IMR-90 (cell line): ENCODE results near the gene KAT6B. TPM values are rescaled to one million over a fixed set of nuclear protein-coding genes. Genes with fewer than 3 reads are reported as not detected.
A peak's percentile ranks its signal among the peaks of the same experiment; 100 is the strongest.

Source experiments
- ATAC-seq: fragments of 200-7000 bp; cut with Tn5 transposase; 2 replicates; pipeline ENCODE4 v1.9.1; 2020; ENCODE audit warnings: low read depth, mild to moderate bottlenecking, moderate library complexity
- BruUV-seq: library from RNA; stranded (reverse); fragments of 400-500 nt; replicated peaks from 2 replicates; lab custom pipeline; 2021; lab: Mats Ljungman, UMichigan
- CTCF ChIA-PET: fragments of 300-600 bp; formaldehyde crosslinking; extraction: SDS; loops from one replicate; lab custom pipeline; 2021; ENCODE audit warnings: antibody characterized with exemption; lab: Yijun Ruan, JAX
- POLR2A ChIA-PET: fragments of 300-600 bp; sonication (Branson Sonifier 250); formaldehyde crosslinking; loops from one replicate; lab custom pipeline; 2022; ENCODE audit warnings: antibody characterized with exemption; ENCODE audit not compliant: unreplicated experiment; lab: Charles Lee
- DNase-seq: peaks from one replicate; pipeline ENCODE4 v3.0.0; 2013
- H2AFZ ChIP-seq: replicated peaks from 2 replicates; pipeline ENCODE3; 2013; ENCODE audit warnings: low read length, mild to moderate bottlenecking; ENCODE audit not compliant: poor library complexity
- H2AK5ac ChIP-seq: 2 replicates; pipeline ENCODE4 v1.6.1; 2013; ENCODE audit warnings: low read depth, low read length, inconsistent platforms
- H2AK9ac ChIP-seq: replicated peaks from 2 replicates; pipeline ENCODE3; 2013; ENCODE audit warnings: mild to moderate bottlenecking, low read depth, low read length, moderate library complexity; ENCODE audit not compliant: poor library complexity
- H2BK120ac ChIP-seq: 2 replicates; pipeline ENCODE4 v1.6.1; 2013; ENCODE audit warnings: low read depth, low read length, inconsistent platforms
- H2BK15ac ChIP-seq: 3 replicates; pipeline ENCODE4 v1.6.1; 2013; ENCODE audit warnings: low read depth, low read length, inconsistent platforms
- H2BK20ac ChIP-seq: 2 replicates; pipeline ENCODE4 v1.6.1; 2013; ENCODE audit warnings: low read depth, mild to moderate bottlenecking, inconsistent platforms, low read length, moderate library complexity
- H2BK5ac ChIP-seq: 2 replicates; pipeline ENCODE4 v1.6.1; 2013; ENCODE audit warnings: mild to moderate bottlenecking, low read depth, low read length, inconsistent platforms; ENCODE audit not compliant: poor library complexity, severe bottlenecking
- H3K14ac ChIP-seq: replicated peaks from 2 replicates; pipeline ENCODE4 v1.6.1; 2013; ENCODE audit warnings: low read depth, low read length, inconsistent platforms
- H3K18ac ChIP-seq: 2 replicates; pipeline ENCODE4 v1.6.1; 2013; ENCODE audit warnings: low read depth, low read length, control low read depth
- H3K23ac ChIP-seq: 2 replicates; pipeline ENCODE4 v1.6.1; 2013; ENCODE audit warnings: low read depth, low read length, inconsistent platforms
- H3K27ac ChIP-seq: 2 replicates; pipeline ENCODE4 v1.5.1; 2013; ENCODE audit warnings: mild to moderate bottlenecking, control low read depth, low read length; ENCODE audit not compliant: insufficient read depth
- H3K27me3 ChIP-seq: 2 replicates; pipeline ENCODE4 v1.6.1; 2013; ENCODE audit warnings: low read length; ENCODE audit not compliant: control insufficient read depth, insufficient read depth
- H3K36me3 ChIP-seq: 2 replicates; pipeline ENCODE4 v1.6.1; 2013; ENCODE audit warnings: low read length, mixed read lengths; ENCODE audit not compliant: control insufficient read depth, insufficient read depth
- H3K4ac ChIP-seq: 2 replicates; pipeline ENCODE4 v1.6.1; 2013; ENCODE audit warnings: low read depth, low read length, inconsistent platforms
- H3K4me1 ChIP-seq: 2 replicates; pipeline ENCODE4 v1.6.1; 2013; ENCODE audit warnings: low read length, mixed read lengths; ENCODE audit not compliant: control insufficient read depth, insufficient read depth
- H3K4me2 ChIP-seq: 2 replicates; pipeline ENCODE4 v1.6.1; 2013; ENCODE audit warnings: low read depth, mild to moderate bottlenecking, control low read depth, low read length, moderate library complexity
- H3K4me3 ChIP-seq: 2 replicates; pipeline ENCODE4 v1.5.1; 2013; ENCODE audit warnings: low read depth, mild to moderate bottlenecking, control low read depth, low read length, moderate library complexity; ENCODE audit not compliant: insufficient read depth
- H3K56ac ChIP-seq: 2 replicates; pipeline ENCODE4 v1.6.1; 2013; ENCODE audit warnings: low read length, inconsistent platforms; ENCODE audit not compliant: insufficient read depth; ENCODE audit errors: extremely low read depth
- H3K79me1 ChIP-seq, 2 experiments: 2 replicates each; pipeline ENCODE4 v1.6.1; 2013; ENCODE audit warnings: low read length in 2 of 2, inconsistent platforms in 1 of 2, low read depth in 1 of 2
- H3K9ac ChIP-seq: 2 replicates; pipeline ENCODE4 v1.6.1; 2013; ENCODE audit warnings: low read depth, low read length, control low read depth
- H3K9me1 ChIP-seq: 2 replicates; pipeline ENCODE4 v1.6.1; 2013; ENCODE audit warnings: low read length, inconsistent platforms; ENCODE audit not compliant: insufficient read depth
- H3K9me3 ChIP-seq: 2 replicates; pipeline ENCODE4 v1.6.1; 2013; ENCODE audit warnings: low read length; ENCODE audit not compliant: control insufficient read depth, insufficient read depth
- H4K20me1 ChIP-seq: 2 replicates; pipeline ENCODE4 v1.6.1; 2013; ENCODE audit warnings: low read length, inconsistent platforms; ENCODE audit not compliant: insufficient read depth
- H4K5ac ChIP-seq: 2 replicates; pipeline ENCODE4 v1.6.1; 2013; ENCODE audit warnings: mild to moderate bottlenecking, low read depth, low read length, control low read depth
- H4K8ac ChIP-seq, 2 experiments: 2 replicates each; pipeline ENCODE4 v1.6.1; 2013; ENCODE audit warnings: low read depth in 2 of 2, low read length in 2 of 2, control low read depth in 1 of 2, inconsistent platforms in 1 of 2
- H4K91ac ChIP-seq: 2 replicates; pipeline ENCODE4 v1.6.1; 2013; ENCODE audit warnings: low read depth, low read length, inconsistent platforms; ENCODE audit not compliant: insufficient read depth
- BHLHE40 ChIP-seq: fragments of 150-350 bp; IDR thresholded peaks from 2 replicates; pipeline ENCODE4 v1.6.1; 2016; ENCODE audit warnings: mild to moderate bottlenecking, low read depth, low read length
- MAFK ChIP-seq: IDR thresholded peaks from 2 replicates; pipeline ENCODE4 v1.6.1; 2012; ENCODE audit warnings: low read depth, low read length, improper control_type of control experiment
- RAD21 ChIP-seq: IDR thresholded peaks from 2 replicates; pipeline ENCODE4 v1.6.1; 2012; ENCODE audit warnings: low read length, improper control_type of control experiment
- WGBS, 2 experiments: methylation state at CpG; one replicate each; pipeline versions ENCODE4 v1.1.5 to v1.1.7; 2013; ENCODE audit warnings: missing lambda C conversion rate in 2 of 2; ENCODE audit not compliant: insufficient read length in 1 of 2; ENCODE audit errors: extremely low coverage in 2 of 2; 5-methylcytosine and 5-hydroxymethylcytosine counted together
- dilution Hi-C: fragments of 300-500 bp; cut with HindIII; formaldehyde crosslinking; loops from one replicate; pipeline ENCODE4 v1.14.3; 2018; ENCODE audit warnings: low sequenced_read_pairs; ENCODE audit not compliant: unreplicated experiment
- in situ Hi-C: fragments of 300-500 bp; cut with MboI; formaldehyde crosslinking; loops from 3 replicates; pipeline ENCODE4 v1.14.3; 2019; ENCODE audit warnings: low sequenced_read_pairs, inconsistent platforms, mixed read lengths
- intact Hi-C: fragments of 100-400 bp; cut with micrococcal nuclease; formaldehyde crosslinking; loops from 2 replicates; pipeline ENCODE4 v1.10.0; 2022
- polyA plus RNA-seq, 3 experiments: library from polyadenylated mRNA; depleted of rRNA; stranded (reverse); fragments of >200 nt; gene quantifications; 2 replicates each; pipeline ENCODE4 v1.2.3, GENCODE V29; 2012; ENCODE audit warnings: low replicate concordance in 1 of 3
- total RNA-seq: library from RNA; depleted of rRNA; stranded (reverse); fragments of >200 nt; gene quantifications from 2 replicates; pipeline ENCODE4 v1.2.3, GENCODE V29; 2012
- TF ChIP-seq, protein P1 (sequence below): fragments of 150-350 bp; IDR thresholded peaks from 2 replicates; pipeline ENCODE4 v1.6.1; 2017; ENCODE audit warnings: mild to moderate bottlenecking, antibody characterized with exemption, low read length, low read depth
- TF ChIP-seq, protein P2 (sequence below): fragments of 150-350 bp; IDR thresholded peaks from 2 replicates; pipeline ENCODE4 v1.6.1; 2016; ENCODE audit warnings: low read depth, mild to moderate bottlenecking, low read length, moderate library complexity, borderline replicate concordance
- TF ChIP-seq, protein P3 (sequence below): conservative IDR thresholded peaks from 2 replicates; pipeline ENCODE4 v1.5.1; 2012; ENCODE audit warnings: mild to moderate bottlenecking, low read depth, low read length, improper control_type of control experiment

KAT6B gene
- total and polyA plus RNA-seq, 2 of the 4 experiments (the other 2 are of a cell fraction), result 8.8 to 28.1 TPM

DNA sequence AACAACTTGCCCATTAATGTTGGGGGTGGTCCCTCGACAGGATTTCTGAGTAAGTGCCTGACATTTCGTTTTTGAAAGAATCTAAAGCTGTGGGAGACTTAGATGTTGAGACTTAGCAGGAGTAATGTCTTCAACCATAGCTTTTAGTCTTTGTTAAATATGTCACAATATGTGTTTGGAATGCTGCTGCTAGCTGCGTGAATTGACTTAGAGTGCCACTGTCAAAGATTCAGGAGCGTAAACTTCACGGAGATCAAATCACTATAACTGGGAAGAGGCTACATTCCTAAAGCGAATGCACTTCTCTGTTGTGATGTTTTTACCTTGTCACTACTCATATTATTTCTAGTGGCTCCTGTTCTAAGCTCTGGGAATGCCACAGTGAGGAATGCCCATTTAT, 193.8 kb downstream of the KAT6B start:
- Histone ChIP-seq H3K9me1 (peaks cover 4% of the 10 kb centered on the region; the same call in 1 of the 2 replicates), H3K79me1 (peaks cover 3 to 29% of the 10 kb centered on the region in 2 experiments; a peak in 2 of 4 replicates), H3K27me3 (no peaks in the 10 kb centered on the region), H4K5ac (no peak overlapping the region), H3K23ac (no peak overlapping the region), H3K14ac (no peak overlapping the region), H3K27ac (no peak overlapping the region), H2AK5ac (0 out of 2 replicates have a peak overlapping the region, but pooled peaks have one; percentile 7), H3K56ac (no peak overlapping the region), H3K18ac (no peak overlapping the region), H3K4me1 (peaks cover 7% of the 10 kb centered on the region), H3K9ac (no peak overlapping the region), H2BK15ac (no peak overlapping the region), H3K36me3 (peaks cover 29% of the 10 kb centered on the region), H4K91ac (no peak overlapping the region), H4K20me1 (no peaks in the 10 kb centered on the region), H4K8ac (no peak overlapping the region), H2BK5ac (no peak overlapping the region), H3K4me2 (no peak overlapping the region), H3K4me3 (no peak overlapping the region), H3K4ac (no peak overlapping the region), H2BK120ac (no peak overlapping the region), H3K9me3 (no peaks in the 10 kb centered on the region), H2BK20ac (no peak overlapping the region), H2AFZ (no peak overlapping the region), H2AK9ac (no peak overlapping the region)
- intact Hi-C loops (loop anchor here (5.0 to 10.0 kb wide), 2 partner anchors 195 to 217 kb away; partner anchors contain the start of genes COMTD1 and KAT6B), in situ Hi-C loops (loop anchor here (10.0 kb wide), 2 partner anchors 215 to 755 kb away; partner anchors contain the start of gene COMTD1), dilution Hi-C loops (no loop called here)
- ChIA-PET POLR2A (no interaction called here), CTCF (interaction anchor here (0.6 to 1.3 kb wide), 3 partner anchors 11 to 197 kb away, joined by 3 read pairs; no protein-coding TSS in a partner anchor)
- no peak for ATAC-seq
- no peak for DNase-seq
- no peak for TF ChIP-seq MAFK
- TF ChIP-seq BHLHE40, result no peak
- TF ChIP-seq, protein P1, sequence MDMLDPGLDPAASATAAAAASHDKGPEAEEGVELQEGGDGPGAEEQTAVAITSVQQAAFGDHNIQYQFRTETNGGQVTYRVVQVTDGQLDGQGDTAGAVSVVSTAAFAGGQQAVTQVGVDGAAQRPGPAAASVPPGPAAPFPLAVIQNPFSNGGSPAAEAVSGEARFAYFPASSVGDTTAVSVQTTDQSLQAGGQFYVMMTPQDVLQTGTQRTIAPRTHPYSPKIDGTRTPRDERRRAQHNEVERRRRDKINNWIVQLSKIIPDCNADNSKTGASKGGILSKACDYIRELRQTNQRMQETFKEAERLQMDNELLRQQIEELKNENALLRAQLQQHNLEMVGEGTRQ, result no peak
- TF ChIP-seq, protein P2, sequence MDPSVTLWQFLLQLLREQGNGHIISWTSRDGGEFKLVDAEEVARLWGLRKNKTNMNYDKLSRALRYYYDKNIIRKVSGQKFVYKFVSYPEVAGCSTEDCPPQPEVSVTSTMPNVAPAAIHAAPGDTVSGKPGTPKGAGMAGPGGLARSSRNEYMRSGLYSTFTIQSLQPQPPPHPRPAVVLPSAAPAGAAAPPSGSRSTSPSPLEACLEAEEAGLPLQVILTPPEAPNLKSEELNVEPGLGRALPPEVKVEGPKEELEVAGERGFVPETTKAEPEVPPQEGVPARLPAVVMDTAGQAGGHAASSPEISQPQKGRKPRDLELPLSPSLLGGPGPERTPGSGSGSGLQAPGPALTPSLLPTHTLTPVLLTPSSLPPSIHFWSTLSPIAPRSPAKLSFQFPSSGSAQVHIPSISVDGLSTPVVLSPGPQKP, result no peak
- TF ChIP-seq RAD21, result no peak
- TF ChIP-seq, protein P3, sequence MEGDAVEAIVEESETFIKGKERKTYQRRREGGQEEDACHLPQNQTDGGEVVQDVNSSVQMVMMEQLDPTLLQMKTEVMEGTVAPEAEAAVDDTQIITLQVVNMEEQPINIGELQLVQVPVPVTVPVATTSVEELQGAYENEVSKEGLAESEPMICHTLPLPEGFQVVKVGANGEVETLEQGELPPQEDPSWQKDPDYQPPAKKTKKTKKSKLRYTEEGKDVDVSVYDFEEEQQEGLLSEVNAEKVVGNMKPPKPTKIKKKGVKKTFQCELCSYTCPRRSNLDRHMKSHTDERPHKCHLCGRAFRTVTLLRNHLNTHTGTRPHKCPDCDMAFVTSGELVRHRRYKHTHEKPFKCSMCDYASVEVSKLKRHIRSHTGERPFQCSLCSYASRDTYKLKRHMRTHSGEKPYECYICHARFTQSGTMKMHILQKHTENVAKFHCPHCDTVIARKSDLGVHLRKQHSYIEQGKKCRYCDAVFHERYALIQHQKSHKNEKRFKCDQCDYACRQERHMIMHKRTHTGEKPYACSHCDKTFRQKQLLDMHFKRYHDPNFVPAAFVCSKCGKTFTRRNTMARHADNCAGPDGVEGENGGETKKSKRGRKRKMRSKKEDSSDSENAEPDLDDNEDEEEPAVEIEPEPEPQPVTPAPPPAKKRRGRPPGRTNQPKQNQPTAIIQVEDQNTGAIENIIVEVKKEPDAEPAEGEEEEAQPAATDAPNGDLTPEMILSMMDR, result no peak
- no TSS peak for BruUV-seq
- WGBS, 2 experiments, result no CpG with 5 or more reads among the region's 6 CpGs
